Loucy (cell line): ENCODE results near the gene CWH43.
"Not testable (repeated sequence)": the region's sequence is repeated elsewhere in the genome, so short reads cannot be mapped to it uniquely, and the experiment has no call there.

Experiments used
- CTCF ChIP-seq: fragments of 200-600 bp; sonication (generic); conservative IDR thresholded peaks from 2 replicates; pipeline ENCODE4 v1.5.1; 2014; ENCODE audit warnings: mild to moderate bottlenecking, antibody characterized with exemption, low read length
- EZH2phosphoT487 ChIP-seq: fragments of 200-600 bp; IDR thresholded peaks from 2 replicates; pipeline ENCODE4 v1.6.1; 2018; ENCODE audit warnings: antibody characterized with exemption, mild to moderate bottlenecking, moderate library complexity, borderline replicate concordance

DNA sequence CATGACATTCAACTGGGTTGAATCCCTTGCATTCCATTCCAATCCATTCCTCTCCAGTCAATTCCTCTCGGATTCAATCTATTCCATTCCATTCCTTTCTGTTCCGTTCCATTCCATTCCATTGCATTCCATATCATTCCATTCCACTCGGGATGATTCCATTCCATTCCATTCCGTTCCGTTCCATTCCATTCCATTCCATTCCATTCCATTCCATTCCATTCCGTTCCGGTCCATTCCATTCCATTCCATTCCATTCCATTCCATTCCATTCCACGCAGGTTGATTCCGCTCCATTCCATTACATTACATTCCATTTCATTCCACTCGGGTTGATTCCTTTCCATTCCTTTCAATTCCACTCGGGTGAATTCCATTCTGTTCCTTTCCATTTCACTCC is 111.4 kb downstream of the CWH43 start:
- TF ChIP-seq CTCF, EZH2phosphoT487: not testable (repeated sequence)
